NB4 (cell line): ENCODE results near the gene RSPRY1.

Source experiments
- DNase-seq: peaks from one replicate; pipeline ENCODE4 v3.0.0; 2010; ENCODE audit warnings: low read depth
- H3K4me3 ChIP-seq: one replicate; pipeline ENCODE4 v1.5.1; 2011; ENCODE audit warnings: mild to moderate bottlenecking, low read depth, low read length, moderate library complexity
- CTCF ChIP-seq: IDR thresholded peaks from one replicate; pipeline ENCODE4 v1.5.1; 2012; ENCODE audit warnings: low read depth, low read length
- MAX ChIP-seq: IDR thresholded peaks from 2 replicates; pipeline ENCODE4 v1.6.1; 2011; ENCODE audit warnings: low read depth, low read length
- MYC ChIP-seq: IDR thresholded peaks from 2 replicates; pipeline ENCODE4 v1.6.1; 2011; ENCODE audit warnings: low read depth, low read length
- POLR2A ChIP-seq: IDR thresholded peaks from 2 replicates; pipeline ENCODE4 v1.6.1; 2011; ENCODE audit warnings: mild to moderate bottlenecking; ENCODE audit not compliant: insufficient read length; ENCODE audit errors: extremely low read depth

RSPRY1 gene

GRCh38 chr16:57261806-57262205, 75.7 kb downstream of the RSPRY1 start:
- no peak overlapping the region for H3K4me3 ChIP-seq
- TF ChIP-seq POLR2A (no peak), MAX (no peak), CTCF (no peak), MYC (no peak)
- DNase-seq, result no peak

- TF ChIP-seq POLR2A, result no peak
- no peak for TF ChIP-seq MYC
- no peak for TF ChIP-seq MAX
- TF ChIP-seq CTCF, result no peak
- no peak for DNase-seq
- H3K4me3 ChIP-seq, result no peak overlapping the region
Observed at GRCh38 chr16:57262841-57263540, 76.9 kb downstream of the RSPRY1 start.

GRCh38 chr16:57263541-57264351, 77.6 kb downstream of the RSPRY1 start:
- TF ChIP-seq MYC, result no peak
- TF ChIP-seq CTCF, result no peak
- no peak for TF ChIP-seq MAX
- TF ChIP-seq POLR2A, result no peak
- H3K4me3 ChIP-seq, result no peak overlapping the region
- no peak for DNase-seq

GRCh38 chr16:57264381-57264780, 78.3 kb downstream of the RSPRY1 start:
- no peak for TF ChIP-seq MAX
- no peak overlapping the region for H3K4me3 ChIP-seq
- peak; percentile 44 for DNase-seq

- TF ChIP-seq MYC (no peak), CTCF (no peak), MAX (no peak), POLR2A (no peak)
- no peak overlapping the region for H3K4me3 ChIP-seq
- no peak for DNase-seq
Observed at GRCh38 chr16:57264950-57265371, 78.8 kb downstream of the RSPRY1 start.

GRCh38 chr16:57265850-57266530, 79.9 kb downstream of the RSPRY1 start:
- no peak overlapping the region for H3K4me3 ChIP-seq
- TF ChIP-seq CTCF, result no peak
- TF ChIP-seq MAX, result no peak
- no peak for TF ChIP-seq POLR2A
- no peak for TF ChIP-seq MYC
- DNase-seq, result no peak
